IMR-90 (cell line): ENCODE results near the gene COLGALT1. TPM values are rescaled to one million over a fixed set of nuclear protein-coding genes. Genes with fewer than 3 reads are reported as not detected.
"Not testable (repeated sequence)": the region's sequence is repeated elsewhere in the genome, so short reads cannot be mapped to it uniquely, and the experiment has no call there.

Source experiments
- ATAC-seq: fragments of 200-7000 bp; cut with Tn5 transposase; 2 replicates; pipeline ENCODE4 v1.9.1; 2020; ENCODE audit warnings: low read depth, mild to moderate bottlenecking, moderate library complexity
- BruUV-seq: library from RNA; stranded (reverse); fragments of 400-500 nt; replicated peaks from 2 replicates; lab custom pipeline; 2021; lab: Mats Ljungman, UMichigan
- CTCF ChIA-PET: fragments of 300-600 bp; formaldehyde crosslinking; extraction: SDS; loops from one replicate; lab custom pipeline; 2021; ENCODE audit warnings: antibody characterized with exemption; lab: Yijun Ruan, JAX
- POLR2A ChIA-PET: fragments of 300-600 bp; sonication (Branson Sonifier 250); formaldehyde crosslinking; loops from one replicate; lab custom pipeline; 2022; ENCODE audit warnings: antibody characterized with exemption; ENCODE audit not compliant: unreplicated experiment; lab: Charles Lee
- DNase-seq: peaks from one replicate; pipeline ENCODE4 v3.0.0; 2013
- H2AFZ ChIP-seq: replicated peaks from 2 replicates; pipeline ENCODE3; 2013; ENCODE audit warnings: low read length, mild to moderate bottlenecking; ENCODE audit not compliant: poor library complexity
- H2AK5ac ChIP-seq: 2 replicates; pipeline ENCODE4 v1.6.1; 2013; ENCODE audit warnings: low read depth, low read length, inconsistent platforms
- H2AK9ac ChIP-seq: replicated peaks from 2 replicates; pipeline ENCODE3; 2013; ENCODE audit warnings: mild to moderate bottlenecking, low read depth, low read length, moderate library complexity; ENCODE audit not compliant: poor library complexity
- H2BK120ac ChIP-seq: 2 replicates; pipeline ENCODE4 v1.6.1; 2013; ENCODE audit warnings: low read depth, low read length, inconsistent platforms
- H2BK15ac ChIP-seq: 3 replicates; pipeline ENCODE4 v1.6.1; 2013; ENCODE audit warnings: low read depth, low read length, inconsistent platforms
- H2BK20ac ChIP-seq: 2 replicates; pipeline ENCODE4 v1.6.1; 2013; ENCODE audit warnings: low read depth, mild to moderate bottlenecking, inconsistent platforms, low read length, moderate library complexity
- H2BK5ac ChIP-seq: 2 replicates; pipeline ENCODE4 v1.6.1; 2013; ENCODE audit warnings: mild to moderate bottlenecking, low read depth, low read length, inconsistent platforms; ENCODE audit not compliant: poor library complexity, severe bottlenecking
- H3K14ac ChIP-seq: replicated peaks from 2 replicates; pipeline ENCODE4 v1.6.1; 2013; ENCODE audit warnings: low read depth, low read length, inconsistent platforms
- H3K18ac ChIP-seq: 2 replicates; pipeline ENCODE4 v1.6.1; 2013; ENCODE audit warnings: low read depth, low read length, control low read depth
- H3K23ac ChIP-seq: 2 replicates; pipeline ENCODE4 v1.6.1; 2013; ENCODE audit warnings: low read depth, low read length, inconsistent platforms
- H3K27ac ChIP-seq: 2 replicates; pipeline ENCODE4 v1.5.1; 2013; ENCODE audit warnings: mild to moderate bottlenecking, control low read depth, low read length; ENCODE audit not compliant: insufficient read depth
- H3K27me3 ChIP-seq: 2 replicates; pipeline ENCODE4 v1.6.1; 2013; ENCODE audit warnings: low read length; ENCODE audit not compliant: control insufficient read depth, insufficient read depth
- H3K36me3 ChIP-seq: 2 replicates; pipeline ENCODE4 v1.6.1; 2013; ENCODE audit warnings: low read length, mixed read lengths; ENCODE audit not compliant: control insufficient read depth, insufficient read depth
- H3K4ac ChIP-seq: 2 replicates; pipeline ENCODE4 v1.6.1; 2013; ENCODE audit warnings: low read depth, low read length, inconsistent platforms
- H3K4me1 ChIP-seq: 2 replicates; pipeline ENCODE4 v1.6.1; 2013; ENCODE audit warnings: low read length, mixed read lengths; ENCODE audit not compliant: control insufficient read depth, insufficient read depth
- H3K4me2 ChIP-seq: 2 replicates; pipeline ENCODE4 v1.6.1; 2013; ENCODE audit warnings: low read depth, mild to moderate bottlenecking, control low read depth, low read length, moderate library complexity
- H3K4me3 ChIP-seq: 2 replicates; pipeline ENCODE4 v1.5.1; 2013; ENCODE audit warnings: low read depth, mild to moderate bottlenecking, control low read depth, low read length, moderate library complexity; ENCODE audit not compliant: insufficient read depth
- H3K56ac ChIP-seq: 2 replicates; pipeline ENCODE4 v1.6.1; 2013; ENCODE audit warnings: low read length, inconsistent platforms; ENCODE audit not compliant: insufficient read depth; ENCODE audit errors: extremely low read depth
- H3K79me1 ChIP-seq, 2 experiments: 2 replicates each; pipeline ENCODE4 v1.6.1; 2013; ENCODE audit warnings: low read length in 2 of 2, inconsistent platforms in 1 of 2, low read depth in 1 of 2
- H3K9ac ChIP-seq: 2 replicates; pipeline ENCODE4 v1.6.1; 2013; ENCODE audit warnings: low read depth, low read length, control low read depth
- H3K9me1 ChIP-seq: 2 replicates; pipeline ENCODE4 v1.6.1; 2013; ENCODE audit warnings: low read length, inconsistent platforms; ENCODE audit not compliant: insufficient read depth
- H3K9me3 ChIP-seq: 2 replicates; pipeline ENCODE4 v1.6.1; 2013; ENCODE audit warnings: low read length; ENCODE audit not compliant: control insufficient read depth, insufficient read depth
- H4K20me1 ChIP-seq: 2 replicates; pipeline ENCODE4 v1.6.1; 2013; ENCODE audit warnings: low read length, inconsistent platforms; ENCODE audit not compliant: insufficient read depth
- H4K5ac ChIP-seq: 2 replicates; pipeline ENCODE4 v1.6.1; 2013; ENCODE audit warnings: mild to moderate bottlenecking, low read depth, low read length, control low read depth
- H4K8ac ChIP-seq, 2 experiments: 2 replicates each; pipeline ENCODE4 v1.6.1; 2013; ENCODE audit warnings: low read depth in 2 of 2, low read length in 2 of 2, control low read depth in 1 of 2, inconsistent platforms in 1 of 2
- H4K91ac ChIP-seq: 2 replicates; pipeline ENCODE4 v1.6.1; 2013; ENCODE audit warnings: low read depth, low read length, inconsistent platforms; ENCODE audit not compliant: insufficient read depth
- WGBS, 2 experiments: methylation state at CpG; one replicate each; pipeline versions ENCODE4 v1.1.5 to v1.1.7; 2013; ENCODE audit warnings: missing lambda C conversion rate in 2 of 2; ENCODE audit not compliant: insufficient read length in 1 of 2; ENCODE audit errors: extremely low coverage in 2 of 2; 5-methylcytosine and 5-hydroxymethylcytosine counted together
- dilution Hi-C: fragments of 300-500 bp; cut with HindIII; formaldehyde crosslinking; loops from one replicate; pipeline ENCODE4 v1.14.3; 2018; ENCODE audit warnings: low sequenced_read_pairs; ENCODE audit not compliant: unreplicated experiment
- in situ Hi-C: fragments of 300-500 bp; cut with MboI; formaldehyde crosslinking; loops from 3 replicates; pipeline ENCODE4 v1.14.3; 2019; ENCODE audit warnings: low sequenced_read_pairs, inconsistent platforms, mixed read lengths
- intact Hi-C: fragments of 100-400 bp; cut with micrococcal nuclease; formaldehyde crosslinking; loops from 2 replicates; pipeline ENCODE4 v1.10.0; 2022
- polyA plus RNA-seq, 3 experiments: library from polyadenylated mRNA; depleted of rRNA; stranded (reverse); fragments of >200 nt; gene quantifications; 2 replicates each; pipeline ENCODE4 v1.2.3, GENCODE V29; 2012; ENCODE audit warnings: low replicate concordance in 1 of 3
- total RNA-seq: library from RNA; depleted of rRNA; stranded (reverse); fragments of >200 nt; gene quantifications from 2 replicates; pipeline ENCODE4 v1.2.3, GENCODE V29; 2012

Gene COLGALT1
- total and polyA plus RNA-seq, 2 of the 4 experiments (the other 2 are of a cell fraction) = 77.1 to 117 TPM

- H3K4me3 ChIP-seq, H3K23ac ChIP-seq, H2BK5ac ChIP-seq, DNase-seq, H3K27ac ChIP-seq, H2AFZ ChIP-seq, H2AK5ac ChIP-seq, H4K20me1 ChIP-seq, H2BK15ac ChIP-seq, in situ Hi-C loops, H3K9me1 ChIP-seq, BruUV-seq, H2AK9ac ChIP-seq, H3K4ac ChIP-seq, intact Hi-C loops, H4K5ac ChIP-seq, H3K56ac ChIP-seq, ATAC-seq, H2BK20ac ChIP-seq, H3K4me2 ChIP-seq, H3K9ac ChIP-seq, H3K14ac ChIP-seq, dilution Hi-C loops, H2BK120ac ChIP-seq, H3K18ac ChIP-seq, H3K79me1 ChIP-seq, H4K8ac ChIP-seq, H3K9me3 ChIP-seq, H4K91ac ChIP-seq, H3K4me1 ChIP-seq, POLR2A ChIA-PET, H3K27me3 ChIP-seq: not testable (repeated sequence)
- peaks cover 18% of the 10 kb centered on the region for H3K36me3 ChIP-seq
- CTCF ChIA-PET = interaction anchor here (0.5 kb wide), 1 partner anchor 226 kb away, joined by 6 read pairs; no protein-coding TSS in a partner anchor
- WGBS, 2 experiments = no CpG with 5 or more reads among the region's 7 CpGs
Measured at GRCh38 chr19:17585395-17585794, 29.9 kb downstream of the COLGALT1 start.
